MM.1S (cell line): ENCODE results near the gene RSBN1.

ENCODE experiments used
- DNase-seq: peaks from one replicate; pipeline ENCODE4 v3.0.0-alpha.2; 2015
- H2AFZ ChIP-seq: fragments of 300-600 bp; sonication (generic); 2 replicates; pipeline ENCODE4 v1.6.0; 2016; ENCODE audit warnings: antibody characterized with exemption, low read length
- H3F3A ChIP-seq: fragments of 300-600 bp; sonication (generic); 2 replicates; pipeline ENCODE4 v1.6.1; 2016; ENCODE audit warnings: mild to moderate bottlenecking, antibody characterized with exemption, low read length, moderate library complexity, mixed read lengths; ENCODE audit not compliant: insufficient read depth
- H3K27ac ChIP-seq: fragments of 300-600 bp; sonication (generic); 2 replicates; pipeline ENCODE4 v1.5.1; 2016; ENCODE audit warnings: mild to moderate bottlenecking, low read length
- H3K27me3 ChIP-seq: fragments of 300-600 bp; sonication (generic); replicated peaks from 2 replicates; pipeline ENCODE4 v1.6.0; 2016; ENCODE audit warnings: low read length; ENCODE audit not compliant: insufficient read depth
- H3K36me3 ChIP-seq: fragments of 300-600 bp; sonication (generic); replicated peaks from 2 replicates; pipeline ENCODE4 v1.6.1; 2016; ENCODE audit warnings: mild to moderate bottlenecking, low read length, mixed read lengths; ENCODE audit not compliant: insufficient read depth
- H3K4me1 ChIP-seq: fragments of 300-600 bp; sonication (generic); 2 replicates; pipeline ENCODE4 v1.6.1; 2016; ENCODE audit warnings: low read length, mixed read lengths
- H3K4me2 ChIP-seq: fragments of 300-600 bp; sonication (generic); 2 replicates; pipeline ENCODE4 v1.6.0; 2016; ENCODE audit warnings: low read depth, low read length
- H3K4me3 ChIP-seq: fragments of 300-600 bp; sonication (generic); 2 replicates; pipeline ENCODE4 v1.5.1; 2016; ENCODE audit warnings: low read length, mixed read lengths
- H3K79me2 ChIP-seq: fragments of 300-600 bp; sonication (generic); 2 replicates; pipeline ENCODE4 v1.6.1; 2016; ENCODE audit warnings: mixed run types, low read length, mixed read lengths
- H3K9ac ChIP-seq: fragments of 300-600 bp; sonication (generic); 2 replicates; pipeline ENCODE4 v1.6.1; 2016; ENCODE audit warnings: low read length, mixed read lengths
- H3K9me2 ChIP-seq: fragments of 300-600 bp; sonication (generic); replicated peaks from 2 replicates; pipeline ENCODE4 v1.6.1; 2016; ENCODE audit warnings: mild to moderate bottlenecking, low read length, mixed read lengths; ENCODE audit not compliant: insufficient read depth
- H3K9me3 ChIP-seq: fragments of 300-600 bp; sonication (generic); replicated peaks from 2 replicates; pipeline ENCODE4 v1.6.1; 2016; ENCODE audit warnings: mild to moderate bottlenecking, low read length, mixed read lengths; ENCODE audit not compliant: insufficient read depth
- H4K20me1 ChIP-seq: fragments of 300-600 bp; sonication (generic); 2 replicates; pipeline ENCODE4 v1.6.1; 2016; ENCODE audit warnings: mild to moderate bottlenecking, low read length, moderate library complexity, mixed read lengths; ENCODE audit not compliant: insufficient read depth
- CTCF ChIP-seq: fragments of 300-600 bp; sonication (generic); IDR thresholded peaks from 2 replicates; pipeline ENCODE4 v1.5.1; 2016; ENCODE audit warnings: antibody characterized with exemption, low read length, mixed read lengths
- EZH2 ChIP-seq: fragments of 300-600 bp; sonication (generic); optimal IDR thresholded peaks from 2 replicates; pipeline ENCODE3; 2017; ENCODE audit warnings: low read depth, mild to moderate bottlenecking, antibody characterized with exemption, low read length, mixed read lengths
- EZH2phosphoT487 ChIP-seq: fragments of 300-600 bp; sonication (generic); IDR thresholded peaks from 2 replicates; pipeline ENCODE4 v1.6.1; 2018; ENCODE audit warnings: antibody characterized with exemption, low read length

Gene RSBN1

GRCh38 chr1:113805256-113805531 lies 7.1 kb downstream of the RSBN1 start:
- no peak overlapping the region for H3K4me3 ChIP-seq
- no peak overlapping the region for H3K9ac ChIP-seq
- H3K27ac ChIP-seq, result no peak overlapping the region
- no peak for TF ChIP-seq EZH2phosphoT487
- TF ChIP-seq EZH2, result no peak
- no peak for TF ChIP-seq CTCF
- H3K79me2 ChIP-seq, result peaks cover 98% of the 10 kb centered on the region
- H3K9me2 ChIP-seq, result no peaks in the 10 kb centered on the region
- H4K20me1 ChIP-seq, result no peaks in the 10 kb centered on the region
- H3K4me2 ChIP-seq, result no peak overlapping the region
- no peak overlapping the region for H2AFZ ChIP-seq
- H3K4me1 ChIP-seq, result no peaks in the 10 kb centered on the region; the same call in 1 of the 2 replicates
- H3K9me3 ChIP-seq, result no peaks in the 10 kb centered on the region
- DNase-seq, result no peak
- no peaks in the 10 kb centered on the region for H3F3A ChIP-seq
- H3K36me3 ChIP-seq, result no peaks in the 10 kb centered on the region
- no peaks in the 10 kb centered on the region for H3K27me3 ChIP-seq

- no peaks in the 10 kb centered on the region for H3F3A ChIP-seq
- H3K4me2 ChIP-seq, result no peak overlapping the region
- peaks cover 98% of the 10 kb centered on the region for H3K79me2 ChIP-seq
- no peak for DNase-seq
- H3K9ac ChIP-seq, result no peak overlapping the region
- H3K9me2 ChIP-seq, result no peaks in the 10 kb centered on the region
- H3K4me1 ChIP-seq, result no peaks in the 10 kb centered on the region; the same call in 1 of the 2 replicates
- H4K20me1 ChIP-seq, result no peaks in the 10 kb centered on the region
- TF ChIP-seq CTCF (no peak), EZH2 (no peak), EZH2phosphoT487 (no peak)
- no peak overlapping the region for H2AFZ ChIP-seq
- no peak overlapping the region for H3K4me3 ChIP-seq
- H3K36me3 ChIP-seq, result no peaks in the 10 kb centered on the region
- H3K9me3 ChIP-seq, result no peaks in the 10 kb centered on the region
- no peak overlapping the region for H3K27ac ChIP-seq
- no peaks in the 10 kb centered on the region for H3K27me3 ChIP-seq
Observed at GRCh38 chr1:113804421-113805255, 7.6 kb downstream of the RSBN1 start.

GRCh38 chr1:113802367-113803007 lies 9.8 kb downstream of the RSBN1 start:
- TF ChIP-seq EZH2phosphoT487 (no peak), CTCF (no peak), EZH2 (no peak)
- Histone ChIP-seq H3K27me3 (no peaks in the 10 kb centered on the region), H3K4me3 (no peak overlapping the region), H3K9me3 (no peaks in the 10 kb centered on the region), H3K9ac (no peak overlapping the region), H3K79me2 (peaks cover 95% of the 10 kb centered on the region), H3K9me2 (no peaks in the 10 kb centered on the region), H3K36me3 (no peaks in the 10 kb centered on the region), H3K4me1 (no peaks in the 10 kb centered on the region; the same call in 1 of the 2 replicates), H3F3A (no peaks in the 10 kb centered on the region), H2AFZ (no peak overlapping the region), H3K27ac (no peak overlapping the region), H3K4me2 (no peak overlapping the region), H4K20me1 (no peaks in the 10 kb centered on the region)
- no peak for DNase-seq
